Hepatocyte (in vitro differentiated cells): ENCODE results near the gene PSMG4. TPM values are rescaled to one million over a fixed set of nuclear protein-coding genes. Genes with fewer than 3 reads are reported as not detected.

Source experiments
- DNase-seq: peaks from one replicate; pipeline ENCODE4 v3.0.0-alpha.2; 2016; ENCODE audit warnings: low spot score
- H2AFZ ChIP-seq: fragments of 200-600 bp; sonication (generic); 2 replicates; pipeline ENCODE4 v1.6.0; 2016; ENCODE audit warnings: antibody characterized with exemption, mild to moderate bottlenecking
- H3K27ac ChIP-seq: fragments of 200-600 bp; sonication (generic); 2 replicates; pipeline ENCODE4 v1.5.1; 2016; ENCODE audit warnings: mild to moderate bottlenecking
- H3K27me3 ChIP-seq: fragments of 200-600 bp; sonication (generic); 2 replicates; pipeline ENCODE4 v1.6.1; 2016
- H3K36me3 ChIP-seq: fragments of 200-600 bp; sonication (generic); replicated peaks from 2 replicates; pipeline ENCODE4 v1.5.1; 2016; ENCODE audit warnings: low read depth; ENCODE audit not compliant: insufficient read depth
- H3K4me1 ChIP-seq: fragments of 200-600 bp; sonication (generic); 2 replicates; pipeline ENCODE4 v1.5.1; 2016; ENCODE audit warnings: mild to moderate bottlenecking, moderate library complexity; ENCODE audit not compliant: insufficient read depth
- H3K4me2 ChIP-seq: fragments of 200-600 bp; sonication (generic); 2 replicates; pipeline ENCODE4 v1.6.0; 2016
- H3K4me3 ChIP-seq: fragments of 200-600 bp; sonication (generic); 2 replicates; pipeline ENCODE4 v1.5.1; 2016; ENCODE audit warnings: mild to moderate bottlenecking
- H3K79me2 ChIP-seq: fragments of 200-600 bp; sonication (generic); 2 replicates; pipeline ENCODE4 v1.6.0; 2017; ENCODE audit warnings: mild to moderate bottlenecking
- H3K9me2 ChIP-seq: fragments of 200-600 bp; sonication (generic); replicated peaks from 2 replicates; pipeline ENCODE4 v1.6.0; 2017; ENCODE audit warnings: mild to moderate bottlenecking; ENCODE audit not compliant: insufficient read depth
- H3K9me3 ChIP-seq: fragments of 200-600 bp; sonication (generic); 2 replicates; pipeline ENCODE4 v1.5.1; 2016; ENCODE audit warnings: low read depth, mild to moderate bottlenecking
- H4K20me1 ChIP-seq: fragments of 200-600 bp; sonication (generic); 2 replicates; pipeline ENCODE4 v1.6.0; 2016; ENCODE audit warnings: mild to moderate bottlenecking; ENCODE audit not compliant: insufficient read depth, poor library complexity, severe bottlenecking
- EZH2 ChIP-seq: fragments of 200-600 bp; sonication (generic); IDR thresholded peaks from 2 replicates; pipeline ENCODE4 v1.6.1; 2016; ENCODE audit warnings: antibody characterized with exemption, mild to moderate bottlenecking, borderline replicate concordance
- EZH2phosphoT487 ChIP-seq: fragments of 200-600 bp; sonication (generic); IDR thresholded peaks from one replicate; pipeline ENCODE4 v1.6.1; 2018; ENCODE audit warnings: antibody characterized with exemption, mild to moderate bottlenecking, low read depth, moderate library complexity; ENCODE audit not compliant: unreplicated experiment, severe bottlenecking
- WGBS: methylation state at CpG from one replicate; pipeline ENCODE4 v1.1.6; 2016; ENCODE audit warnings: low lambda C conversion rate; ENCODE audit errors: missing lambda C conversion rate; 5-methylcytosine and 5-hydroxymethylcytosine counted together
- polyA plus RNA-seq: library from polyadenylated mRNA; unstranded; fragments of >200 nt; fragmentation: Nextera tagmentation; extraction: Ambion mirVana; gene quantifications from 2 replicates; pipeline ENCODE4 v1.2.1, GENCODE V29; 2016
- total RNA-seq: library from RNA; depleted of rRNA; stranded (reverse); fragments of >200 nt; gene quantifications from 2 replicates; pipeline ENCODE4 v1.2.3, GENCODE V29; 2014
- TF ChIP-seq, protein P1 (sequence below): fragments of 200-600 bp; sonication (generic); IDR thresholded peaks from 2 replicates; pipeline ENCODE4 v1.5.1; 2016; ENCODE audit warnings: antibody characterized with exemption, mild to moderate bottlenecking; ENCODE audit not compliant: poor library complexity

PSMG4 gene
- total and polyA plus RNA-seq, 2 experiments from 2014 or later: 15.5 to 26.4 TPM

DNA sequence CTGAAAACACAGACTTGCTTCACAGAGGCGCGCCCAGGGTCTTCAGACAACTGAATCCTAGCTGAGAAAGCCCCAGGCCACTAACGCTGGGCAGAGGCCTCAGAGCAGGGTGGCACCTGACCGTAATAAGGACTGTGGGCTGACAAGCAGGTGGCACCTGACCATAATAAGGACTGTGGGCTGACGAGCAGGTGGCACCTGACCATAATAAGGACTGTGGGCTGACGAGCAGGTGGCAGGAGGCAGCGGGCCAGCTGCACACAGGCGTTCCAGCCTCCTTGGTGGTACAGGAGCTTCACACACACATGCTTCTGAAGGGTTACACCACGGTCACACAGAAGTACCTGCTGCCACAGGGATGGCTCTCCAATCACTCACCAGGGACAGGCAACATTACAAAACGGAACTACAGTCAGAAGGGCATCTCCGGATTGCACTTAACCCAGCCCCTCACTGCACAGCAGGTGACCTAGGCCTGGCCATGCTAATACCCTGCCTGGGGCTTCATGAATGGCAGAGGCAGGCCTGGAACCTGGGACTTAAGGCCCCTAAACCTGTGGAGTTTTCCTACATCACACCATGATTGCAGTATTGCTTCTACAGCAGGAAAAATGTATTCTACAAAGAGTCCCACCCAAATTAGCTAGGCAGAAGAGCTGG lies 50.8 kb downstream of the PSMG4 start:
- no peaks in the 10 kb centered on the region for H3K9me3 ChIP-seq
- H2AFZ ChIP-seq: no peak overlapping the region
- no peaks in the 10 kb centered on the region for H3K79me2 ChIP-seq
- no peak overlapping the region for H3K4me2 ChIP-seq
- DNase-seq: no peak
- H3K9me2 ChIP-seq: no peaks in the 10 kb centered on the region
- H3K4me3 ChIP-seq: no peak overlapping the region
- 91% methylated on average over 11 of the region's 11 CpGs for WGBS
- no peaks in the 10 kb centered on the region for H3K4me1 ChIP-seq
- no peaks in the 10 kb centered on the region for H3K36me3 ChIP-seq
- TF ChIP-seq, protein P1, sequence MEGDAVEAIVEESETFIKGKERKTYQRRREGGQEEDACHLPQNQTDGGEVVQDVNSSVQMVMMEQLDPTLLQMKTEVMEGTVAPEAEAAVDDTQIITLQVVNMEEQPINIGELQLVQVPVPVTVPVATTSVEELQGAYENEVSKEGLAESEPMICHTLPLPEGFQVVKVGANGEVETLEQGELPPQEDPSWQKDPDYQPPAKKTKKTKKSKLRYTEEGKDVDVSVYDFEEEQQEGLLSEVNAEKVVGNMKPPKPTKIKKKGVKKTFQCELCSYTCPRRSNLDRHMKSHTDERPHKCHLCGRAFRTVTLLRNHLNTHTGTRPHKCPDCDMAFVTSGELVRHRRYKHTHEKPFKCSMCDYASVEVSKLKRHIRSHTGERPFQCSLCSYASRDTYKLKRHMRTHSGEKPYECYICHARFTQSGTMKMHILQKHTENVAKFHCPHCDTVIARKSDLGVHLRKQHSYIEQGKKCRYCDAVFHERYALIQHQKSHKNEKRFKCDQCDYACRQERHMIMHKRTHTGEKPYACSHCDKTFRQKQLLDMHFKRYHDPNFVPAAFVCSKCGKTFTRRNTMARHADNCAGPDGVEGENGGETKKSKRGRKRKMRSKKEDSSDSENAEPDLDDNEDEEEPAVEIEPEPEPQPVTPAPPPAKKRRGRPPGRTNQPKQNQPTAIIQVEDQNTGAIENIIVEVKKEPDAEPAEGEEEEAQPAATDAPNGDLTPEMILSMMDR: no peak
- TF ChIP-seq EZH2: no peak
- no peak for TF ChIP-seq EZH2phosphoT487
- H3K27me3 ChIP-seq: no peaks in the 10 kb centered on the region
- no peaks in the 10 kb centered on the region for H4K20me1 ChIP-seq
- H3K27ac ChIP-seq: no peak overlapping the region

DNA sequence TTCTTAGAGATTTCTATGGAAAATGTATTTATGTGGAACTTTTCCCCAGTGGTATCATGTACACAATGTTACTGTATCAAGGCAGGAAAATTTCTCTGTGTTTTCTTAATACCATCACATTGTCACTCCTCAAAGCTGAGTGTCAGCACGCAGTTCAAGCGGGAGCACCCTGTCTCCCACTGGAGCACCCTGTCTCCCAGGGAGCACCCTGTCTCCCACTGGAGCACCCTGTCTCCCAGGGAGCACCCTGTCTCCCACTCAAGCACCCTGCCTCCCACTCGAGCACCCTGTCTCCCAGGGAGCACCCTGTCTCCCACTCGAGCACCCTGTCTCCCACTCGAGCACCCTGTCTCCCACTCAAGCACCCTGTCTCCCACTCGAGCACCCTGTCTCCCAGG lies 51.3 kb downstream of the PSMG4 start:
- no peak for DNase-seq
- no peaks in the 10 kb centered on the region for H3K9me2 ChIP-seq
- no peak for TF ChIP-seq EZH2phosphoT487
- TF ChIP-seq, protein P1: no peak
- TF ChIP-seq EZH2: no peak
- no peaks in the 10 kb centered on the region for H3K4me1 ChIP-seq
- no peaks in the 10 kb centered on the region for H3K36me3 ChIP-seq
- no peak overlapping the region for H2AFZ ChIP-seq
- H3K9me3 ChIP-seq: no peaks in the 10 kb centered on the region
- no peaks in the 10 kb centered on the region for H3K79me2 ChIP-seq
- H3K4me3 ChIP-seq: no peak overlapping the region
- H3K27me3 ChIP-seq: no peaks in the 10 kb centered on the region
- H3K4me2 ChIP-seq: no peak overlapping the region
- 78% methylated on average over 6 of the region's 6 CpGs for WGBS
- H4K20me1 ChIP-seq: no peaks in the 10 kb centered on the region
- no peak overlapping the region for H3K27ac ChIP-seq

DNA sequence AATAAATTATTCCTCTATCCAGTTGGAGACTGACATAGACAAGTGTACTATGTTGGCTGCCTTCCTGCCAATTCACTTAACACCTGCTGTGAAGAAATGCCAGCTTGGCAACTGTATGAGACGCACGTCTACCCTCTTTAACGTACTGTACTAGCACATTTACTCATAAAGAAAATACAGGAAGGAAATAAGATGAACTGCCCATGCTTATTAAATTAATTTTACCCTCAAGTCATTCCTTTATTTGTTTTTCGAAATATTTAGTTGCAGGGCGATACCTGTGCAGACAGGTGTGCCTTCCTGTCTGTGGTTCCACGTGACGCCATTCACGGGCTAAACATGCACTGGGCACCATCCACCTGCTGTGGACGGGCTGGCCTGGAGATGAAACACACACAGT lies 52.0 kb downstream of the PSMG4 start:
- WGBS: 90% methylated on average over 9 of the region's 9 CpGs
- Histone ChIP-seq H3K79me2 (no peaks in the 10 kb centered on the region), H3K4me2 (no peak overlapping the region), H3K9me2 (no peaks in the 10 kb centered on the region), H3K4me1 (no peaks in the 10 kb centered on the region), H3K27me3 (no peaks in the 10 kb centered on the region), H3K9me3 (no peaks in the 10 kb centered on the region), H3K4me3 (no peak overlapping the region), H4K20me1 (no peaks in the 10 kb centered on the region), H3K27ac (no peak overlapping the region), H2AFZ (no peak overlapping the region), H3K36me3 (no peaks in the 10 kb centered on the region)
- no peak for TF ChIP-seq EZH2
- TF ChIP-seq EZH2phosphoT487: no peak
- TF ChIP-seq, protein P1: no peak
- no peak for DNase-seq
